Caco-2 (cell line): Measurements from ENCODE around the gene CPN2. TPM values are rescaled to one million over a fixed set of nuclear protein-coding genes. Genes with fewer than 3 reads are reported as not detected.

ENCODE experiments used
- BruUV-seq: library from RNA; stranded (reverse); fragments of 400-500 nt; replicated peaks from 2 replicates; lab custom pipeline; 2021; lab: Mats Ljungman, UMichigan
- CTCF ChIA-PET: fragments of 300-600 bp; sonication (Branson Sonifier 250); formaldehyde crosslinking; loops from one replicate; lab custom pipeline; 2022; ENCODE audit warnings: antibody characterized with exemption; lab: Charles Lee
- POLR2A ChIA-PET: fragments of 300-600 bp; sonication (Branson Sonifier 250); formaldehyde crosslinking; loops from one replicate; lab custom pipeline; 2022; ENCODE audit warnings: antibody characterized with exemption; lab: Charles Lee
- DNase-seq, 2 experiments: peaks; one replicate each; pipeline versions ENCODE4 v3.0.0 to v3.0.0-alpha.2; 2020 to 2022
- H3K27me3 ChIP-seq: replicated peaks from 2 replicates; pipeline ENCODE4 v1.6.0; 2011; ENCODE audit warnings: low read length; ENCODE audit not compliant: control insufficient read depth, insufficient read depth
- H3K36me3 ChIP-seq: 2 replicates; pipeline ENCODE4 v1.5.1; 2011; ENCODE audit warnings: low read length; ENCODE audit not compliant: control insufficient read depth, insufficient read depth
- H3K4me1 ChIP-seq: fragments of 250-450 bp; sonication (Bioruptor Pico); 2 replicates; pipeline ENCODE4 v1.5.1; 2020; ENCODE audit warnings: mild to moderate bottlenecking
- H3K4me3 ChIP-seq: 2 replicates; pipeline ENCODE4 v1.5.1; 2011; ENCODE audit warnings: low read depth, mild to moderate bottlenecking, control low read depth, low read length
- H3K9me3 ChIP-seq: fragments of 250-450 bp; sonication (Bioruptor Pico); 2 replicates; pipeline ENCODE4 v1.5.1; 2020; ENCODE audit warnings: mild to moderate bottlenecking, moderate library complexity
- H3K27ac Mint-ChIP-seq: one replicate; pipeline ENCODE4 v1.8.0; 2022; ENCODE audit warnings: mixed read lengths; ENCODE audit not compliant: unreplicated experiment
- H3K27me3 Mint-ChIP-seq: one replicate; pipeline ENCODE4 v1.8.0; 2022; ENCODE audit warnings: mixed read lengths; ENCODE audit not compliant: insufficient read depth, unreplicated experiment
- H3K36me3 Mint-ChIP-seq: one replicate; pipeline ENCODE4 v1.8.0; 2022; ENCODE audit warnings: mild to moderate bottlenecking, mixed read lengths; ENCODE audit not compliant: insufficient read depth, unreplicated experiment
- H3K4me1 Mint-ChIP-seq: one replicate; pipeline ENCODE4 v1.8.0; 2022; ENCODE audit warnings: low read depth, mixed read lengths; ENCODE audit not compliant: unreplicated experiment
- H3K4me3 Mint-ChIP-seq: one replicate; pipeline ENCODE4 v1.8.0; 2022; ENCODE audit warnings: mild to moderate bottlenecking, moderate library complexity, mixed read lengths; ENCODE audit not compliant: unreplicated experiment
- H3K9me3 Mint-ChIP-seq: one replicate; pipeline ENCODE4 v1.8.0; 2022; ENCODE audit warnings: mixed read lengths; ENCODE audit not compliant: unreplicated experiment
- intact Hi-C: fragments of 100-400 bp; cut with micrococcal nuclease; formaldehyde crosslinking; loops from one replicate; pipeline ENCODE4 v1.10.0; 2022; ENCODE audit not compliant: unreplicated experiment
- total RNA-seq: library from RNA; stranded (reverse); gene quantifications from 2 replicates; pipeline ENCODE4 v1.2.3, GENCODE V29; 2022
- TF ChIP-seq, protein P1 (sequence below), 2 experiments: fragments of 200-600 bp in 1 of 2; IDR thresholded peaks; 1 replicate in 1 of 2; 2 replicates in 1 of 2; pipeline versions ENCODE4 v1.5.1 to v1.8.0; 2011 to 2022; ENCODE audit warnings: antibody characterized with exemption in 1 of 2, control low read depth in 1 of 2, inconsistent platforms in 1 of 2, low read depth in 1 of 2, low read length in 1 of 2, mild to moderate bottlenecking in 1 of 2, moderate library complexity in 1 of 2; ENCODE audit not compliant: insufficient read depth in 1 of 2, severe bottlenecking in 1 of 2, unreplicated experiment in 1 of 2

The CPN2 gene
- total RNA-seq, 1 experiment from 2014 or later: not detected

DNA sequence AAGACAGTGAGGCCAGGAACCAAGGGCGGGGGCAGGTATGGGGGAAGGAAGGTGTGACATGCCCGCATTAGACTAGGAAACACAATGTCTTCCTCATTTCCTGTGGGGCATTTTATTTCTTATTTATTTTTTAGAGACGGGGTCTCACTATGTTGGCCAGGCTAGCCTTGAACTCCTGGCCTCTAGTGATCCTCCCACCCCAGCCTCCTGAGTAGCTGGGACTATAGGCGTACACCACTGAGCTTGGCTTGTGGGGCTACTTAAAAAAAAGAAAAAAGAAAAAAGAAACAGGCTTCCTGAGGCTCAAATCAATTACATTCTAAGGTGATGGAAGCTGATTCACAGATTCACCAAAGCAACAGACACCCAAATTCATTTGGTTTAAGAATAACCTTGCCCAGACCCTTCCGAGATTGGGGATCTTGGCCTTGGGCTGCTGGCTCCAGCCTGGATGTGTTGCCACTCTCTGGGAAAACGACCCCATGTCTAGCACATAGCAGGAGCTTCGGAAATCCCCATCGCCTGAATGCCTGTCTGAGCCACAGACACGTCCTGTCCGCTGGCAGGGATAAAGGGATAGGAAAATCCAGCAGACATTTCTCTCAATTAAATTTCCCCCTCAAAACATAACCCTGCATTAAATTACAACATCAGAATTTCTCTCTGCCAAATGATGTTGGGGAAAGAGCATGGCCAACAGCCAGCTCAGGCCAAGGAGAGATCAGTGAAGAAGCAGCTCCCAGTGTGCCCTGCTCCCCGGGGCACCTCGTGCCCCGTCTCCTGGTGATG lies 13.0 kb downstream of the CPN2 start:
- H3K27me3 Mint-ChIP-seq: no peaks in the 10 kb centered on the region
- H3K36me3 Mint-ChIP-seq: peaks cover 15% of the 10 kb centered on the region
- Histone ChIP-seq H3K27me3 (no peaks in the 10 kb centered on the region), H3K4me3 (no peak overlapping the region), H3K36me3 (no peaks in the 10 kb centered on the region), H3K9me3 (no peaks in the 10 kb centered on the region), H3K4me1 (peaks cover 36% of the 10 kb centered on the region)
- H3K4me3 Mint-ChIP-seq: no peak overlapping the region
- TF ChIP-seq, protein P1, sequence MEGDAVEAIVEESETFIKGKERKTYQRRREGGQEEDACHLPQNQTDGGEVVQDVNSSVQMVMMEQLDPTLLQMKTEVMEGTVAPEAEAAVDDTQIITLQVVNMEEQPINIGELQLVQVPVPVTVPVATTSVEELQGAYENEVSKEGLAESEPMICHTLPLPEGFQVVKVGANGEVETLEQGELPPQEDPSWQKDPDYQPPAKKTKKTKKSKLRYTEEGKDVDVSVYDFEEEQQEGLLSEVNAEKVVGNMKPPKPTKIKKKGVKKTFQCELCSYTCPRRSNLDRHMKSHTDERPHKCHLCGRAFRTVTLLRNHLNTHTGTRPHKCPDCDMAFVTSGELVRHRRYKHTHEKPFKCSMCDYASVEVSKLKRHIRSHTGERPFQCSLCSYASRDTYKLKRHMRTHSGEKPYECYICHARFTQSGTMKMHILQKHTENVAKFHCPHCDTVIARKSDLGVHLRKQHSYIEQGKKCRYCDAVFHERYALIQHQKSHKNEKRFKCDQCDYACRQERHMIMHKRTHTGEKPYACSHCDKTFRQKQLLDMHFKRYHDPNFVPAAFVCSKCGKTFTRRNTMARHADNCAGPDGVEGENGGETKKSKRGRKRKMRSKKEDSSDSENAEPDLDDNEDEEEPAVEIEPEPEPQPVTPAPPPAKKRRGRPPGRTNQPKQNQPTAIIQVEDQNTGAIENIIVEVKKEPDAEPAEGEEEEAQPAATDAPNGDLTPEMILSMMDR (IDR thresholded peaks at IDR 0.05; ENCODE audit: insufficient read depth in 1 of 2, low read depth in 1 of 2, low read length in 1 of 2, severe bottlenecking in 1 of 2, unreplicated experiment in 1 of 2): no peak
- H3K9me3 Mint-ChIP-seq: no peaks in the 10 kb centered on the region
- peaks cover 40% of the 10 kb centered on the region for H3K4me1 Mint-ChIP-seq
- ChIA-PET CTCF (interaction anchor here (0.7 to 1.0 kb wide), 2 partner anchors 13 to 640 kb away, joined by 5 to 8 read pairs; partner anchors contain the start of gene CPN2), POLR2A (no interaction called here)
- DNase-seq: no peak
- intact Hi-C loops: loop anchor here (10.0 kb wide), 1 partner anchor 237 kb away; no protein-coding TSS in a partner anchor
- BruUV-seq: no TSS peak
- no peak overlapping the region for H3K27ac Mint-ChIP-seq

DNA sequence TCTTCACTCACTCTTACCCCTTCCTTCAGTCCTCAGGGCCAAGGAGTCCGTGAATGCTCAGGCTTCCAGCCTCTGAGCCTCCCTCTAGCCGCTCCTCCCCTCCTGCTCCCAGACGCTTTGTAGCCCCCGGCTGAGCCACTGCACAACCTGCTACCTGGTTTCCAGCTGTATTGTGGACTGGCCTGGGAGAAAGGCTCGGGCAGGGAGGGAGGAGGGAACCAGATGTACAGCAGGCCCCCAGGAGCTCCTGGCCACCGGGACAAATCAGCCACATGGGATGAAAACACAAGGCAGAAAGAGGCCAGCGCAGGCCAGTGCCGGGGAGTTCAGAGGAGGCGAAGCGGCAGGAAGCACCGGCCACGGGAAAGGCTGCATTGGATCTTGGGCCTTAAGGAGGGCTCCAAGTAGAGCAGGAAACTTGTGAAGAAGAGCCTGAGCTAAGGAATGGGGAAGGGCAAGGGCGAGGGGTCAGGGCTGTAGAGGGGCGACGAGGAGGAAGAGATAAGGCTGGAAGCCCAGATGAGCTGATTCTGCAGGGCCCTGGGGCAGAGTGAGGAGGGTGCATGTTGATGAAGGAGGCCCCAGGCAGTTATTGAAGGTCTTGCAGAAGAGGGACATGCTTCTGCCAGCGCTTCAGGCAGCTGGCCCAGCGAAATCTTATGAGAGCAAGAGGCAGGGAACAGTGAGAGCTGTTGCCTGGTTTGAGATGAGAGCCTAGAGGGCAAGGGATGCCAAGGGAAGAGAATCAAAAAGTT lies 14.3 kb downstream of the CPN2 start:
- no peaks in the 10 kb centered on the region for H3K36me3 ChIP-seq
- H3K4me1 ChIP-seq: peaks cover 49% of the 10 kb centered on the region
- intact Hi-C loops: loop anchor here (10.0 kb wide), 1 partner anchor 238 kb away; no protein-coding TSS in a partner anchor
- H3K27me3 ChIP-seq: no peaks in the 10 kb centered on the region
- H3K9me3 ChIP-seq: no peaks in the 10 kb centered on the region
- POLR2A ChIA-PET: interaction anchor here (0.5 kb wide), 1 partner anchor 703 kb away, joined by 3 read pairs; no protein-coding TSS in a partner anchor
- TF ChIP-seq, protein P1 (IDR thresholded peaks at IDR 0.05; ENCODE audit: insufficient read depth in 1 of 2, low read depth in 1 of 2, low read length in 1 of 2, severe bottlenecking in 1 of 2, unreplicated experiment in 1 of 2): no peak
- no peaks in the 10 kb centered on the region for H3K9me3 Mint-ChIP-seq
- H3K27me3 Mint-ChIP-seq: no peaks in the 10 kb centered on the region
- peaks cover 51% of the 10 kb centered on the region for H3K4me1 Mint-ChIP-seq
- BruUV-seq: no TSS peak
- CTCF ChIA-PET: interaction anchor here (0.8 kb wide), 1 partner anchor 9 kb away, joined by 3 read pairs; no protein-coding TSS in a partner anchor
- peaks cover 19% of the 10 kb centered on the region for H3K36me3 Mint-ChIP-seq
- peak overlapping the region; percentile 31 for H3K4me3 Mint-ChIP-seq
- peak overlapping the region; percentile 88 for H3K27ac Mint-ChIP-seq
- DNase-seq: peak in 1 of 2 experiments; percentile 63
- no peak overlapping the region for H3K4me3 ChIP-seq

DNA sequence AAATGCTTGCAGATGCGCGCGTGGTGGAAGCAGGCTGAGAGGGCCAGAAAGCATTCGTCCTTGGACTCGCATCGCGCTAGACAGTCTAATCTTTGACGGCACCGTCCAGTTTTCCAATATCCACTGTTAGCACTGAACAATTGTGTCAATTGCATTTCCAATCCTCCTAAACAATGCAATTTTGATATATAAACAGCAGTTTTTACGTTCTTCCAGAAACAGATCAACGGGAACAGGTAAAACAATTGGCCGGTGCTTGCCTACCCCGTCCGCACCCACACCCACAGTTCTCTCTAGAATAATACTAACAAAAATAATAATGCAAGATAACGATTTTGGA lies 17.2 kb downstream of the CPN2 start:
- Mint-ChIP-seq H3K4me1 (peaks cover 29% of the 10 kb centered on the region), H3K9me3 (no peaks in the 10 kb centered on the region), H3K36me3 (peaks cover 11% of the 10 kb centered on the region), H3K4me3 (peak overlapping the region; percentile 88), H3K27me3 (no peaks in the 10 kb centered on the region), H3K27ac (peak overlapping the region; percentile 92)
- H3K9me3 ChIP-seq: no peaks in the 10 kb centered on the region
- no TSS peak for BruUV-seq
- H3K4me1 ChIP-seq: peaks cover 31% of the 10 kb centered on the region
- intact Hi-C loops: loop anchor here (1.0 to 10.0 kb wide), 3 partner anchors 10 to 241 kb away; no protein-coding TSS in a partner anchor
- no peaks in the 10 kb centered on the region for H3K27me3 ChIP-seq
- DNase-seq: no peak
- TF ChIP-seq, protein P1 (IDR thresholded peaks at IDR 0.05; ENCODE audit: insufficient read depth in 1 of 2, low read depth in 1 of 2, low read length in 1 of 2, severe bottlenecking in 1 of 2, unreplicated experiment in 1 of 2): no peak
- ChIA-PET POLR2A (interaction anchor here (0.6 kb wide), 3 partner anchors 99 to 416 kb away, joined by 3 read pairs; no protein-coding TSS in a partner anchor), CTCF (interaction anchor here (0.5 to 1.7 kb wide), 12 partner anchors 8 to 260 kb away, joined by 3 to 6 read pairs (median 3); no protein-coding TSS in a partner anchor)
- 0 out of 2 replicates have a peak overlapping the region, but pooled peaks have one; percentile 8 for H3K4me3 ChIP-seq
- no peaks in the 10 kb centered on the region for H3K36me3 ChIP-seq
